ENCODE data around the gene SNRNP40. TPM values are rescaled to one million over a fixed set of nuclear protein-coding genes. Genes with fewer than 3 reads are reported as not detected.

Gene SNRNP40
- total RNA-seq, 1 experiment from 2014 or later: 288 TPM

GRCh38 chr1:31297277-31298247 is 974 bp upstream of the SNRNP40 start:
- DNase-seq (peak; percentile 16), ATAC-seq (peak; percentile 5)
- peak overlapping the region; percentile 71 for H2AFZ ChIP-seq (ENCODE audit: low read length)
- ChIA-PET POLR2A (ENCODE audit: unreplicated experiment) (interaction anchor here (0.5 to 0.7 kb wide), 5 partner anchors 9 to 1574 kb away, joined by 3 to 12 read pairs (median 3); no protein-coding TSS in a partner anchor), CTCF (interaction anchor here (0.6 to 1.0 kb wide), 4 partner anchors 112 to 142 kb away, joined by 3 to 5 read pairs (median 4); no protein-coding TSS in a partner anchor)
- peak overlapping the region; percentile 81 for H3K4me3 ChIP-seq (ENCODE audit: low read length)
- H3K9me3 ChIP-seq (ENCODE audit: low read length): no peaks in the 10 kb centered on the region
- TSS peak; percentile 84 for BruUV-seq (replicated peaks)
- H3K36me3 ChIP-seq (ENCODE audit: low read depth, low read length): peaks cover 13% of the 10 kb centered on the region
- H4K20me1 ChIP-seq (ENCODE audit: low read length): no peaks in the 10 kb centered on the region
- peaks cover 32% of the 10 kb centered on the region for H3K4me1 ChIP-seq (ENCODE audit: insufficient read depth, low read length)
- peaks cover 91% of the 10 kb centered on the region for H3K79me2 ChIP-seq (ENCODE audit: low read length)
- H3F3A ChIP-seq (ENCODE audit: low read length, unreplicated experiment): no peaks in the 10 kb centered on the region
- H3K9ac ChIP-seq (ENCODE audit: low read length): peak overlapping the region; percentile 97
- H3K9me2 ChIP-seq (replicated peaks; ENCODE audit: low read length): no peaks in the 10 kb centered on the region
- no peak overlapping the region for H3K27ac ChIP-seq (ENCODE audit: low read length)
- peak overlapping the region; percentile 89 for H3K4me2 ChIP-seq (ENCODE audit: low read length)
- TF ChIP-seq EZH2phosphoT487 (IDR thresholded peaks at IDR 0.05; ENCODE audit: borderline replicate concordance, low read length) (no peak), EZH2 (IDR thresholded peaks at IDR 0.05; ENCODE audit: low read length, unreplicated experiment) (no peak), CTCF (conservative IDR thresholded peaks at IDR 0.05; ENCODE audit: low read depth, low read length) (no peak)
- no peaks in the 10 kb centered on the region for H3K27me3 ChIP-seq (ENCODE audit: low read length)
- intact Hi-C loops (cut with micrococcal nuclease): loop anchor here (2.0 kb wide), 1 partner anchor 37 kb away; no protein-coding TSS in a partner anchor

DNA sequence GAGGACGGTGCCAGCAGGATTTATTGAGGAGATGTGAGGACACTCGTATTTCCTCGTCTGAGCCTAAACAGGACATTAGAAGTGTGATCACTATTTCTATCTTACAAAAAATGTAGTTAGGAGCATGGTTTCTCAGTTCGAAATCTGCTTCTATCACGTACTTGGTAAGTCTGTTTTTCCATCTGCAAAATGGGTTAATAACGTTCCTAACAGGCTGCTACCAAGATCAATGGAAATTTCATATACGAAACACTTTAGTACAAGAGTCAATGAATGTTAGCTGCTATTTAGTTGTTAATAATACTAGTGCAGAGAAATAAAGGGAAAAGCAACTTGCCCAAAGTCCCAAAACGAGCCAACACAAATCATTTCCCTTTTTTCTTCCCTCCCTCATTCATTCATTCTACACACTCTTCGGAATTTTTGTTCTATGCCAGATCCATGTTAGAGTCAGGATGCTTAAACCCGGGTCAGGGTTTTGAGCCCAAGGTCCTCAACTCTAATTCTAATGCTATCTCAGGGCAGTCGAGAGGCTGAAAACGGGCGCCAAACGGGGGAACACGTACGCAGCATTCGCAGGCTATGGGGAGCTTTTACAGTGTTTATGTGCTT is 608 bp downstream of the SNRNP40 start:
- DNase-seq: no peak
- no peaks in the 10 kb centered on the region for H3K9me3 ChIP-seq (ENCODE audit: low read length)
- intact Hi-C loops (cut with micrococcal nuclease): loop anchor here (2.0 kb wide), 1 partner anchor 39 kb away; no protein-coding TSS in a partner anchor

More for the DNA sequence above, 608 bp downstream of the SNRNP40 start:
- CTCF ChIA-PET: no interaction called here
- TSS peak; percentile 76 for BruUV-seq (replicated peaks)
- Histone ChIP-seq H2AFZ (ENCODE audit: low read length) (peak overlapping the region; percentile 78), H3K4me3 (ENCODE audit: low read length) (peak overlapping the region; percentile 81), H3K27ac (ENCODE audit: low read length) (peak overlapping the region; percentile 37), H3K9ac (ENCODE audit: low read length) (peak overlapping the region; percentile 97), H3K36me3 (ENCODE audit: low read depth, low read length) (peaks cover 25% of the 10 kb centered on the region), H3K9me2 (replicated peaks; ENCODE audit: low read length) (no peaks in the 10 kb centered on the region), H4K20me1 (ENCODE audit: low read length) (no peaks in the 10 kb centered on the region), H3K27me3 (ENCODE audit: low read length) (no peaks in the 10 kb centered on the region), H3K4me1 (ENCODE audit: insufficient read depth, low read length) (peaks cover 32% of the 10 kb centered on the region), H3K79me2 (ENCODE audit: low read length) (peaks cover 82% of the 10 kb centered on the region), H3F3A (ENCODE audit: low read length, unreplicated experiment) (no peaks in the 10 kb centered on the region), H3K4me2 (ENCODE audit: low read length) (peak overlapping the region; percentile 90)
- TF ChIP-seq EZH2 (IDR thresholded peaks at IDR 0.05; ENCODE audit: low read length, unreplicated experiment): no peak
- no peak for TF ChIP-seq EZH2phosphoT487 (IDR thresholded peaks at IDR 0.05; ENCODE audit: borderline replicate concordance, low read length)
- no peak for TF ChIP-seq CTCF (conservative IDR thresholded peaks at IDR 0.05; ENCODE audit: low read depth, low read length)
- POLR2A ChIA-PET (ENCODE audit: unreplicated experiment): interaction anchor here (0.5 kb wide), 1 partner anchor 127 kb away, joined by 3 read pairs; no protein-coding TSS in a partner anchor
- ATAC-seq: no peak; the same call in 1 of the 2 replicates
